Uterus (tissue), 2 donors: ENCODE measurements around the gene ENC1.

Experiments
- POLR2A ChIP-seq, 2 donors: fragments of 450-650 bp; IDR thresholded peaks; one replicate each; pipeline ENCODE4 v1.6.1; 2016; ENCODE audit warnings: antibody characterized with exemption in 2 of 2, mild to moderate bottlenecking in 1 of 2, moderate library complexity in 1 of 2
- TF ChIP-seq, protein P1 (sequence below), 4 experiments: fragments of 200-600 bp in 2 of 4; fragments of 450-650 bp in 2 of 4; sonication (generic) in 2 of 4; IDR thresholded peaks; one replicate each; pipeline ENCODE4 v1.5.1; 2016 to 2019; ENCODE audit warnings: antibody characterized with exemption in 4 of 4, mild to moderate bottlenecking in 2 of 4, moderate library complexity in 1 of 4

DNA sequence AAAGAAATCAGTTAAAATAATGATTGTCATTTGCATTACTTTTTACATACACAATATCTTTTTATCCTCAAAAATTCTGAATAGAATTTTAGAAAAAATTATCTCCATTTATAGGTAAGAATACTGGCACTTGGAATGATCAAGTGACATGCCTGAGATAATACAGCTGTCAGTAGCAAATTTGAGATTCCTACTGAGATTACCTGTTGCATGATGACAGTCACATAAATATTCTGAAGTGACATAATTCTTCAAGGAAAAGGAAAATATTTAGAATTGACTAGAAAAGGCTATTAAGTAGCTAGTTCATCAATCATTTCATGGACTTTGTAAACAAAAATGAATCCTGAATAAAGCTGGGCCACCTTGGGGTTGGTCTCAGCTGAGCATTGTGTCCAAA lies 15.2 kb upstream of the ENC1 start:
- TF ChIP-seq, protein P1, sequence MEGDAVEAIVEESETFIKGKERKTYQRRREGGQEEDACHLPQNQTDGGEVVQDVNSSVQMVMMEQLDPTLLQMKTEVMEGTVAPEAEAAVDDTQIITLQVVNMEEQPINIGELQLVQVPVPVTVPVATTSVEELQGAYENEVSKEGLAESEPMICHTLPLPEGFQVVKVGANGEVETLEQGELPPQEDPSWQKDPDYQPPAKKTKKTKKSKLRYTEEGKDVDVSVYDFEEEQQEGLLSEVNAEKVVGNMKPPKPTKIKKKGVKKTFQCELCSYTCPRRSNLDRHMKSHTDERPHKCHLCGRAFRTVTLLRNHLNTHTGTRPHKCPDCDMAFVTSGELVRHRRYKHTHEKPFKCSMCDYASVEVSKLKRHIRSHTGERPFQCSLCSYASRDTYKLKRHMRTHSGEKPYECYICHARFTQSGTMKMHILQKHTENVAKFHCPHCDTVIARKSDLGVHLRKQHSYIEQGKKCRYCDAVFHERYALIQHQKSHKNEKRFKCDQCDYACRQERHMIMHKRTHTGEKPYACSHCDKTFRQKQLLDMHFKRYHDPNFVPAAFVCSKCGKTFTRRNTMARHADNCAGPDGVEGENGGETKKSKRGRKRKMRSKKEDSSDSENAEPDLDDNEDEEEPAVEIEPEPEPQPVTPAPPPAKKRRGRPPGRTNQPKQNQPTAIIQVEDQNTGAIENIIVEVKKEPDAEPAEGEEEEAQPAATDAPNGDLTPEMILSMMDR (IDR thresholded peaks at IDR 0.05): no peak
- no peak for TF ChIP-seq POLR2A (IDR thresholded peaks at IDR 0.05)
